Coronary artery (tissue), 2 donors: ENCODE results near the gene NOX5.

ENCODE experiments used
- DNase-seq: peaks from one replicate; pipeline ENCODE4 v3.0.0-alpha.2; 2017; ENCODE audit warnings: low spot score
- H3K27ac ChIP-seq, 2 donors: fragments of 200-600 bp; sonication (generic); one replicate each; pipeline ENCODE4 v1.5.1; 2016 to 2019
- H3K4me3 ChIP-seq: fragments of 200-600 bp; sonication (generic); 2 replicates; pipeline ENCODE4 v1.5.1; 2016; ENCODE audit warnings: mild to moderate bottlenecking, moderate library complexity
- CTCF ChIP-seq: fragments of 200-600 bp; sonication (generic); IDR thresholded peaks from one replicate; pipeline ENCODE4 v1.5.1; 2019; ENCODE audit warnings: antibody characterized with exemption

NOX5 gene

GRCh38 chr15:69008056-69008455, 6.4 kb upstream of the NOX5 start:
- DNase-seq: no peak
- Histone ChIP-seq H3K4me3 (no peak overlapping the region), H3K27ac (no peak overlapping the region)
- no peak for TF ChIP-seq CTCF

- no peak for TF ChIP-seq CTCF
- no peak overlapping the region for H3K27ac ChIP-seq
Observed at GRCh38 chr15:69009341-69009740, 5.2 kb upstream of the NOX5 start.

GRCh38 chr15:69011641-69012040, 2.9 kb upstream of the NOX5 start:
- Histone ChIP-seq H3K27ac (no peak overlapping the region), H3K4me3 (no peak overlapping the region)
- no peak for TF ChIP-seq CTCF
- DNase-seq: no peak

More at GRCh38 chr15:69009341-69009740, 5.2 kb upstream of the NOX5 start:
- no peak for DNase-seq
- no peak overlapping the region for H3K4me3 ChIP-seq

GRCh38 chr15:69012761-69013364, 1.6 kb upstream of the NOX5 start:
- Histone ChIP-seq H3K27ac (no peak overlapping the region), H3K4me3 (no peak overlapping the region)
- TF ChIP-seq CTCF: no peak
- peak; percentile 9 for DNase-seq

GRCh38 chr15:69013726-69014406, 629 bp upstream of the NOX5 start:
- Histone ChIP-seq H3K27ac (no peak overlapping the region), H3K4me3 (no peak overlapping the region)
- no peak for DNase-seq
- TF ChIP-seq CTCF: no peak

- H3K27ac ChIP-seq: no peak overlapping the region
- peak; percentile 19 for DNase-seq
- TF ChIP-seq CTCF: no peak
- no peak overlapping the region for H3K4me3 ChIP-seq
Observed at GRCh38 chr15:69015591-69015990, 1.1 kb downstream of the NOX5 start.

- peak; percentile 56 for DNase-seq
- Histone ChIP-seq H3K4me3 (no peak overlapping the region), H3K27ac (no peak overlapping the region)
- no peak for TF ChIP-seq CTCF
Observed at GRCh38 chr15:69016021-69016595, 1.6 kb downstream of the NOX5 start.
